CD4-positive, alpha-beta T cell treated with Interleukin-12 subunit alpha and Interleukin-12 subunit beta, for 1 hour (primary cell): Measurements from ENCODE around the gene SNAP25.
A peak's percentile ranks its signal among the peaks of the same experiment; 100 is the strongest.

ENCODE experiments used
- DNase-seq: peaks from one replicate; pipeline ENCODE4 v3.0.0-alpha.2; 2020

Gene SNAP25

DNA sequence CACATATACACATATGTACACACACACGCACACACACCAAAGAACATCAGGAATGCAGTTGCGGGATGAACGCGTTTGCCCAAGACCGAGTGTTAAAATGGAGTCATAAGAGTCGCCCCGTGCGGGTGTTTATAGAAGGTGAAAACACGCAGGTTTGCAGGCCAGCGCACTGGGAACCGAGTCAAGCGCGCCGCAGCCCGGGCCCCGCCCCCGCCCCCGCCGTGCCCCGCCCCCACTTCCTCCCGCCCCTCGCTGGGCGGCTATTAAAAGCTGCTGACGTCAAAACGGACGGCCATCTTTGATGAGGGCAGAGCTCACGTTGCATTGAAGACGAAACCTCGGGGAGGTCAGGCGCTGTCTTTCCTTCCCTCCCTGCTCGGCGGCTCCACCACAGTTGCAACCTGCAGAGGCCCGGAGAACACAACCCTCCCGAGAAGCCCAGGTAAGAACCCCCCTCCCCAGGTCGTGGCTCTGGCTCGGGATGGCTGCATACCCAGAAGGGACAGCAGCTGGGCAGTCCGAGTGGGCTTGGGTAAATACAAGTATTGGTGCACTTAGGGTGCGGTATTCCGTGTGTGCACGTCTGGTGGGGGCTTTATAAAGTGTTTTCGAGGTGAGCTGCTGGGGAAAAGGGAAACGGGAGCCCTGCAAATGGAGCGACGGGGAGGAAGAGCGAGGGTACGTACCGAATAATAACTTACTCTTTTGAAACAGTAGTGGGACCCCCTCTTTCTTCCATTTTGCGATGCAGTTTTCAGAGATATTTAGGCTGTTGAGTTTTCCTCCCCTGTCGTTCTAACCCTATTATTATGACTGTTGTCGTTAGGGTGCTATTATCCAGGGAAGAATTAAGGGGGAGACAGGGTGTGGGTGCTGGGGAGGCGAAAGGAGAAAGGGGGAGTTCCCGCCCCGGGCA, at the start of gene SNAP25:
TSS of gene SNAP25 (plus strand) at position 295 of the 916 bp plus-strand sequence. CDS start 56,662 bp downstream, outside the sequence.
- DNase-seq: peak; percentile 42

DNA sequence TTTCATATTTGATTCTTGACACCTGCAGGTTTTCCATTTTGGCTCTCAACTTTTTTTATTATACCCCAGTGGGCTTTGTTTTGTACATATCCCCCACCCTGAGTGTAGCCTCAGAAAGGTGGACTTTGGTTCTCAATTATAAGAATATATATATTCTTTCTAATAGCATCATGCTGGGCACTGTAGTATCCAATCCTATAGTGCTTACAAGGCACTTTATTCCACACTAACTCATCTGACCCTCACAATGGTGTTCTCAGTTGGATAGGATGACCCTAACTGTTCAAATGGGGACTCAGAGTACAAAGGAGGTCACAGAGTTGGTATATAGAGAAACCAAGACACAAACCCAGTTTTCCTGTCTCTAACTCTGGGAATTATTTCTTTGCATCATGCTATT, 48.9 kb upstream of the SNAP25 start:
- DNase-seq: no peak

DNA sequence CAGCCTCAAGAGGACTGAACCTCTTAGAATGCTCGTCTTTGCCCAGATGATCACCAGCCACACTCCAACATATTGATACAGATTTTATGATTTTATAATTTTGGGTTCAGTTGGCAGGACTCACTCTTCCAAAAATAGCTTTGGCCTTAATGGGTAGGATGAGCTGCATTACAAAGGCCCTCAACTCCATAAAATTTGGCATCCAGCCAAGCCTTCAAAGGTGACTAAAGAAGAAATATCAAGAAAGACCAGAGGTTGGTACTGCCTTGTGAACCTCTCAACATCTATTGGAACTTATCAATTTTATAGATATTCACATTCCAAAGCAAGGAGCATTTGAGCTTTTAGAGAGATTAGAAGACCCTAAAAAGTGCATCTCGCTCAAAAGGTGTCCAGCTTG, 48.4 kb upstream of the SNAP25 start:
- no peak for DNase-seq

DNA sequence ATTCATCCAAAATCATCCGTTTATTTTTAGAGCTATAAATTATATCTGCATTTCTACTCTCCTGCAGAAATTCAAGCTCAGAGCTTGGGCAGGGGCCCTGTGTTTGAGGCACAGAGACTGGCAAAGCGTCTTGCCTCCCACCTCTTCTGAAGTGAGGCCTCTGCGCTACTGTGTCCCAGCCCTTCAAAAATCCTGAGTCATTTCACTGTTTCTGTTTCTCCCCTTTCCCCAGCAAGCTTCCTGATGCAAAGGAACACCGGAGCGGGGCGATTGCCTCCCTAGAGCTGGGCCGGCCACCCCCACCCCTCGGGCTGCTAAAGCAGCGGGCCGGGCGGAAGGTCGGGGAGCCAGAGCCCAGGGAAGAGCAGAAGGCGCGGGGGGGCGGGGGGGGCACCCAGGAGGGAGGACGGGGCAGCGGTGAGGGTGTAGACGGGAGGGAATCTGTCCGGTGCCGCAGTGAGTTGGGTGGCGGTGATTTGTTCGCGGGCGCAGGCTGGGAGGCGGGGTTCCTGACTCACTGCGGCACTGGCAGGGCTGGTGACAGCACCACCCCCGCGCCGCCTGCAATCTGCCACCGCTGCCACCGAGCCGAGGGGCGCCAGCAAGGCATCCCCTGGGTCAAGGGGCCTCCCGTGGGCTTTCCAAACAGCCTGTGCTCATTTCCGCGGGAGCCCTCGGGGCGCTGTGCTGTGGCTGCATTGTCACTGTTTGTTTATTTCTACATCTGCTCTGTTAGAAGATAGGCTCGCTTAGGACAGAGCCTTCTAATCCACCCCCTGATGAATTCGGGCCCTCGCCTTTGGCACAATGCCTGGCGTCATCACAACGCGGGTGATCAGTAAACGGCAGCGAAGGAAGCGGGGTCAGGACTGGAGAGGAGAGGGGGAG, 46.5 kb upstream of the SNAP25 start:
- DNase-seq: no peak

DNA sequence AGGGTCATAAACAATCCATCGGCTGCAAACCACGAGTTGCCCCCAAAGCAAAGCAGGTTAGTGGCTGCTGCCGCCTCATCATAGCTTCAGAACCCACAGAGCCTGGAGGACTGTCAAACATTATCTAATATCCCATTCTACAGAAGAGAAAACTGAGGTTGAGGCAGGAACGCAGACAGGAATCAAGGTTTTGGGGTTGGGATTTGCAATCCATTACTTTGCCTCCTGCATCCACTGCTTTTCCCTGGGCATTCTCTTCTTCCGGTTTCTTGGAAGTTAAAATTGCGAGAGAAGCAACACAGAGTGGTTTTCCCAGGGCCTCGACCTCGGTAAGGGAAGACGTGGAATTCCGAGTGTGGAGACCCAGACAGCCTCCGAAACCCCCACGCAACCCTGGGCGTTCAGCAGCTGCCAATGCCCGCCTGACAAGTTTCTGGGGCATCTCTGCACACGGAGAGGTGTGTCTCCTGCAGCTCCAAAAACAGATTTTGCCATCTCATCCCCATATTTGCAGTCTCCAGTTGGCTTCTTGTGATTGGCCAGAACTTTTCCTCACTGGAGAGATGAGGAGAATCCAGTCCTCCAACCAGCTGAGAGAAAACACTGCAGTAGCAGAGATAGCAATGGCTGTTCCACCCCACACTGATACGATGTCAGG, 45.5 kb upstream of the SNAP25 start:
- no peak for DNase-seq

DNA sequence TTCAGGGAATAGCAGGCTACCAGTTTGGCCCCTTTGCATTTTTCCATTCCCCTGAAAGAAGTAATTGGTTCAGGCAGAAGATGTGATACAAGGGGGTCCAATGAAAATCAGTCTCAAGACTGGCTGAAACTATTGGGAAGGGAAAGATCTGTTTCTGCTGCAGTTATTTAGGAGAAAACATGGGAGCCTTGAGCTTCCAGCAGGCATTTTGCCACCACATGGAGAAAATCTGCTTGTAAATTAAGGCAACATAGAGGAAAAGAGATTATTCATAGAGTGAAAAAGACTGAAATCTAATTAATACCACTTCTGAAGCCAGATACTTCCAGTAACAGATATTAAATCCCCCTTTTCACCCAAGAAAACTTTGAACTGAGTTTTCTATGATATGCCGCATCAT, 44.2 kb upstream of the SNAP25 start:
- DNase-seq: no peak

DNA sequence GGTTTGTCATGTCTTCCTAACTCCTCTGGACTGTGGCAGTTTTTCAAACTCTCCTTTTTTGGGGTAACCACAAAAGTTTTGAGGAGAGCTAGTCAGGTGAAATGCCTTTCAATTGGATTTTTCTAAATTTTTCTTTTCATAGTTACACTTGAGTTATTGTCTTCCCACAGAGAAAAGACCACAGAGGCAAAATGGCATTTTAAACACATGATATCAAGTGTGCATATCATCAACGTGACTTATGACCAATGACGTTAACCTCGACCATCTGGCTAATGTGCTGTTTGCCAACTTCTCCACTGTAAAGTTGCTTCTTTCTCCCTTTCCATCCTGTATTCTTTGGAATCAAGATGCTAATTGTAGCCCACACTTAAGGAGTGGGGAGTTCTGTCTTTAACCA, 41.3 kb upstream of the SNAP25 start:
- DNase-seq: no peak

DNA sequence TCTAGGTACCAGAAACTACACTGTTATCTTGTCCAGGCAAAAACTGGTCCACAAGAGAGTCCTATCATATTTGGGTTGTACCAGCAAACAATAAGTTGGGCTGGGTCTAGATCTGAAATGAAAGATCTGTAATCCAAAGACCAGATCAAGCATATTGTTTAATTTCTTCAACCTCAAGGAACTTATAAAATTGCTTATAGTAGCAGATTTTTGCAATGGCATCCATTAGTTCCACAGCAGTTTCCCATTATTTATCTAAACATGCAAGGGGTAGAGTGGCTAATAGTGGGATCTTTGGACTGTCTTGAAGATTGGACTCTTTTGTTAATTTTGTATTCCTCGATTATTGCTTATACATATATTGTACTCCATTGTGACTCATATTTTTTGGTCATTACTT, 40.5 kb upstream of the SNAP25 start:
- DNase-seq: no peak

DNA sequence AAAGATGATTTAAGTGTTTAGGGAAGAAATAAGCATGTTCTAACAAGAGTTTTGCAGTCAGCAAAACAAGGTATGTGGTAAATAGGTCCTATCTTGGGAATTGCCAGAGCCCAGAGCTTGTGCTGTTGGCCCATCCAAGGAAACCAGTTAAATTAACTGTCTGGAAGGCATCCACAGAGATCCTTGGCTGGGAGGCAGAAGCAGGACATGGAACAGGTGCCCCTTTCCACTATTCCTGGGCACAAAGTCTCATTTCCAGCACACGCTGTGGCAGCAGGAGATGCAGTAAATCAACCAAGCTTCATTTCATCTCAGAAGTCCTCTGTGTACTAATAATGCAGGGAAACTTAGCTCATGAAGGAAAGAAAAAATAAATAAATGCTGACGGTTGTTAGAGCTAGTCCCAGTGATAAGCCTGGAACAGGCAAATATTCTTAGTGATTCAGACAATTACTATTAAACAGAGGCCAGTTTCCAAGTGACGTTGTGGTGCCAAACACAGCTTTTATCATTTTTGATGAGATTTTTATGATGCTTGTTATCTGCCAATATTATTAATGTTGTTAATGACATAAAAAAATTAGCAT, 39.8 kb upstream of the SNAP25 start:
- DNase-seq: no peak

DNA sequence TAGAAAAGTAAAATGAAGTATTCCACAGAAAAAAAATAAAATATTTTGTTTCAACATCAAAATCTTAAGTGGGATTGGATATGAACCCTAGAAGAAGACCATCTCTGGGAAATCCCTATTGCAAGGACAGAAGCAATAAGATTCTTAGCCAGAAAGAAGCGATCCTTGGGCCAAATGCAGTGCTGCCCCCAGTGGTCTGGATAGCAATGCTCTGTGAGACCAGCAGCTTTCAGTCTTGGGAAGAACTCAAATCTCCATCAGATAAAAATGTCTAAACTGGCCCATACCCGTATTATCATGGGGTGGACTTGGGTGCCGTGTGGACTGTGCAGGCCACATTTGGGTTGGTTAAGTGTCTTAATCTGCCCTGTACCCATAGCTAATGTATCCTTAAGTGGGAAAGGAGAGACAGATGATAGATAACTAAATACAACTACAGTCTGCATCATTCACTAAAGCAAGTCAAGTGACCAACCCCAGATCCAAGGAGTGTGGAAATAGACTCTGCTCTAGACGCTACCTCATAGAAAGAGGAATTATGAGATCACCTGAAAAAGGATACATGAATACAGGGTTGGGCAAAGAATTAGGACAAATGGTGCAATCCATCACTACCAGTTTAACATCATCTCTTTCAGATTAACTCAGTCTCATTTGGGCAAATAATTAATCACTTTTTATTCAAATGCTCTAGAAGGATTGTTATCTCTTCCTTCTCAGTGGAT, 38.9 kb upstream of the SNAP25 start:
- no peak for DNase-seq

DNA sequence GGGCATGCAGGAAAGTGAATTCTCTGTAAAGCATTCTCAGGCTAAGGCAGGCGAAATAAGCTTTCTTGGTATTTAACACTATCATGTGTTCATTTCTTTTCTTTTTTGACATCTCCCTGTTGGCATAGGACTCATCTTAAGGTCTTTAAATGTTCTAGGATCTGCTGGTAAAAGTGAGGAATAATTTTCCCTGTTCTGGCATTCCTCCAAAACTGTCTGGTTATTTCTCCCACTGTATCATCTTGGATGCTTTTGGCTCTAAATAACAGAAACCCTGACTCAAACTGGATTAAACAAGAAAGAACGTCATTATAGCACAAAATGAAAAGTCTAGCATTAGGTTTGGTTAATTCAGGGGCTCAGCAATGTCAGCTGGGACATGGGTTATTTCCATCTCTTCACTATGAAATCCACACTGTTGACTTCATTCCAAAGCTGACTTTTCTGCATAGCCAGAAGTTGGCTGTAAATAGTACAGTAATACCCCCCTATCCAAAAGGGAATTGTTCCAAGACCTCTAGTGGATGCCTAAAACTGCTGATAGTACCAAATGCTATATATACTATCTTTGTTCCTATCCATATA, 37.9 kb upstream of the SNAP25 start:
- DNase-seq: no peak

DNA sequence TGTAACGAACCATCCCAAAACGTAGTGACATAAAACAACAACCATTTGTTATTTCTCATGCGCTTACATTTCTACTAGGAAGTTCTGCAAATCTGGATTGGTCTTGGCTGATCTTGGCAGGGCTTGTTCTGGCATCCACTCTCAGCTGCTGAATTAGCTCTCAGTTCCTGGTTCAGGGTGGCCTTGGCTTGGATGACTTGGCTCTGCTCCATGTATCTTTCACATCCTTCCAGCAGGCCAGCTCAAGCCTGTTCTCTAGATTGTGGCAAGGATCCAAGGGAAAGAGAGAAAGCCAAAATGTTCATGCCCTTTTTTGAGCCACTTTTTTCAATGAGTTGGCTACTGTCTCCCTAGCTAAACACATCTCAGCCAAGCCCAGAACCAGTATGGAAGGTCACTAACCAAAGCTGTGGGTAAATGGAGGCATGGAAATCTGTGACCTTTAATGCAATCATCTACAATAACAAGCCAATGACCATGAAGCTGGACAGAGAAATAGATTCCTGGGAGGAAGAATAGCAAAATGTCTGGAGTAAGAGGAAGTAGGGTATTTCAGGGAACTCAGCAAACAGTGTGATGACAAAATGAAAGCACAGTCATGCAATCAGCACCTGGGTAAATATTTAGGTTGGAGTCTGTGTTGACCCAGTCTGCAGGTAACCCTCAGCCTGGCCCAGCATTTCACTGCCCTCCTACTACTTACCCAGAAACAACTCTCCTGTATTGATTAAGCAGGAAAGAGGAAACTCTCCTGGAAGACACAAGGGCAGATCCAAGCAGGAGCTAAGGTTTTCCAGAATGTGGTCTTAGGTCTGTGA, 32.7 kb upstream of the SNAP25 start:
- no peak for DNase-seq

DNA sequence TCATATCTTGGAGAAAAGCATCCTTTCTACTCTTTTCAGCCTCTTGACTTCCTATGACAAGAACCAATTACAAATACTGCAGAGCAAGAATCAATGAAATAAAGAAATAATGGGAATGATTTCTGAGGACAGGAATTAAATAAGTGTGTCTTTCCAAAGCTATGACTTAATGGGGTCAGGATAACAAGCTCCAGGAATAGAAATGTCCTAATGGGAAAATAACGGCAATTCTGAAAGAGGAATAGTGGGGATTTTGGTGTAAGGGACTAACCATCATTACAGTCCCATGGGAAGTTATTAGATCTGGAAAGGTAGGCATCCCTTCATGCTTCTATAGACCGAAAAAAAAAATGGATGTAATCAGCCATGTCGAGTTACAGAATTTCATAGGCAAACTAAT, 28.2 kb upstream of the SNAP25 start:
- DNase-seq: no peak

DNA sequence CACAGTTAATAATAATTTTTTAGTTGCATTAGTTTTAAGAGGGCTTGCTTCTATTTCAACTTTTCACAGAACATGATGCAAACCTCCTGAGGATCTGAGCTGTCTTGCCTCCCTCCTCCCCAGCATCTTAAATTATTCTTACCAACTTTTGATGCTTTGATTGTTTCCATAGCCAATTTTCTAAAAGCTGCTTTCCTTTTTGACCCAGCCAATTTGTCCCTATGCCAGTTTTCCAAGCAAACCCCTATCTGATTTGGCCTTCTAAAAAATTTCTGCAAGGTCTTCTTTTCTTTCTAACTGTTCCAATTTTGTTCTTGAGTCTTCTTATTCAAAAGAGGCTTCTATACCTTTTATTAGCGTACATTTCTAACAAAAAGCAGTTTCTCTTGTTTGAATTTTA, 26.5 kb upstream of the SNAP25 start:
- no peak for DNase-seq

DNA sequence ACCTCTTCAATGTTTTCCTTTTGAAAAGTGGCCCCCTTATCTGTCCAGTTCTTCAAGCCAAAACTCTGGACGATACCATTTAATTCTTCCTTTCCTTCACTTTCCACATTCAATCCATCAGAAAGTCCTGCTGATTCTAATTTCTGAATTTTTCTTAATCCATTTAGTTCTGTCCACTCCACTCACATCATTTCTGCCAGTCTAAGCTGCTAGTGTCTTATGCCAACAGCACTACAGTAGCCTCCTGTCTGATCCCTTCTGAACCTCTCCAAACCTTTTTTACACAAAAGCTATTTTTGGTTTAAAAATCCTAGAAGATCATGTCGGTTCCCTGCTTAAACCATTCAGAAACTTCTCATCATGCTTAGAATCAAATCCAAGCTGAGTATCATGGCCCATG, 24.5 kb upstream of the SNAP25 start:
- no peak for DNase-seq

DNA sequence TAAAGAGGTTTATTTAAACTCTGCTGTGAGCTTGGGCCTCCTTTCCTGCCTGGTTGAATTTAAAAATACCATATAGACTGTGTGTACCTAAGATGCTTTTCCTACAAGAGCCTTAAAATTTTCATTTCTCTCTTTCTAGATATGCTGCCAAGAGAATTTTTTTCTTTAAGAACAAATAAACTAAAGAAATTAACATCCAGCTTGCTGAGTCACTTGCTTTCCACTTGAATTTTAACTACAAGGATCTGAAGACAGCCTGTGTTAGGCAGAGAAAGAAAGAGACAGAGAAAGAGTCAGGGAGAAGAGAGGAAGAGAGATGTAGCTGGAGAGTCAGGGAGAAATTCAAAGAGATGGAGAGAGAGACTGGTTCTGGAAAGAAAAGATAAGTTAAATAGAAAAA, 18.3 kb upstream of the SNAP25 start:
- no peak for DNase-seq

DNA sequence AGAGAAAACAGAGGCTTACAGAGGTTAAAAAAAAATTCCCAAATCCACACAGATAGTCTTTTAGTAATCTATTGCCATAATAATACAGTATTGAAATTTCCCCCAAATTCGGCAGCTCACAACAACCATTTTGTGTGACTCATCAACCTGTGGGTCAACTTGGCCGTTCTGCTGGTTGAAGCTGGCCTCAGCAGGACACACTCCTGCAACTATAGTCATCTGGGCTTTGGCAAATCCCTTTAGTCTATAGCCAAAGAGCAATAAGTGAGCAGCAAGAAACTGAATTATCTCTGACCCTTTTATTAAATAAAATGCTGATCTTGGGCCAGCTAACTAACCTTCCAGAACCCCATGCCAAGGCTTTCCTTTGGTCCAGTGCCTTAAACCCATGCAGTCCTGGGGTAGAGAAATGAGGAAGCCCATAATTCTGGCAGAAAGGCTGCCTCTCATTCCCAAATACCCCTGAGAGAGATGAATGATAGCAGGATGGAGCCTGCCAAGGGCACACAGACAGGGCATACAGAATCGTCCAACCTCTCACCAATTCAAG, 17.2 kb upstream of the SNAP25 start:
- DNase-seq: no peak

DNA sequence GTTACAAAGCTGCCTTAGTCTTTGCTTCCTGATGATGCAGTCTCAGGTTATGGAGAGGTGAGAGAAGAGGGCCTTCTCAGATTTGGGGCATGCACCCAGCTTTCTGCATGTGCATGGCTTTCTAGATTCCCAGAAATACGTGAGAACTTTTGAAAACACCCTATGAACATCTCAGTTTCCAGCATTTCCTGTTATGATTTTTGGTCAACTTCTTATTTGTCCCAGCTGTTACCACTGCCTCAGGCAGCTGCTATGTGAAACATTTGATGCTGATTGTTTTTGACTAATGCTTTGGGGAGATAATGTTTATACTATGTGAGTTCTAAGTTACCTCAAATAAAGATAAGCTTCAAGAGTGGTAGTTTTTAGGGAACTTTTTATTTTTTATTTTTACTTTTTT, 9.5 kb upstream of the SNAP25 start:
- DNase-seq: no peak

DNA sequence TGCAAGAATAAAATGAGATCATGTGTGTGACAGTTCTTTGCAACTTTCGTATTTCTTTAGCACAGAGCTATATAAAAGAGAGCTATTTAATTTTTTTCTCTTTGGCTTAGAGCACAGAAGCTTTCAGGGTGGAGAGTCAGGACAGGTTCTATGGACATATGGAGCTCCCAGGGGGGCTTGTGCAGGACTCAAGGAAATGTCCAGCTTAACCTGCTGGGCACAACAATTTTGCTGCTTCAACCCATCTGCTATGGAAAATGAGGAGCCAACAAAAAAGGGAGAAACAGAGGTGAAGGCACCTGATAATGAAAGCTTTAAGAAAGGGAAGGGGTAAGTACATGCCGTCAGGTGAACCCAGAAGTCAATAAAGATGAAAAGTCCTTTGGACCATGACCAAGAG, 5.1 kb upstream of the SNAP25 start:
- DNase-seq: no peak

DNA sequence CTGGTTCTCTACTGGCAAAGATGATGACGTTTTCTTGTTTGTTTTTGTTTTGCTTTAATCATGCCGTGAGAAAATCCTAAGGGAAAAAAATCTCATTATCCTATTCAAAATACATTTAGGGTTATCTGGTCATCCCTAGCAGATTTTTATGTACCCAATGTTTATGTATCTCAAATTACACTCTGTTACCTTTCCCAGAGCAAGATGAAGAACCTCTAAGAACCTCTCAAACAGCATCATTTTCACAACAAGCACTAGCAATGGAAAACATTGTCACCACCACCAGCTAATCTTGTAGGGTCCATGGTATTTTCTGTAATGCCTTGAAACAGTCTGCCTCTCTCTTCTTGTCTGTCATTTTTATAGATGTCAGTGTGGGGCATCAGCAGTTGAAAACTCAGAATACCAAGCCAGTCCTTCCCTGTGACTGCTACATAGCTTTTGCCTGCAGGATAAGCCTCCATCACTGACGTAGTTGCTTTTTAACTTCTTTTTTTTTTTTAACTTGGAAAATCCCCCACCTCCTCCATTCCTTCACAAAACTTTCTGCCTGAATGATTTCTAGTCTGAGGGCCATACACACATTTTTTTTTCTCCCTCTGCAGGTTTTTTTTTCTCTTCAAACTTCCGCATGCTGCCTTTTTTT, 2.4 kb upstream of the SNAP25 start:
- no peak for DNase-seq
